ENCODE results near the gene UBA52.

DNA sequence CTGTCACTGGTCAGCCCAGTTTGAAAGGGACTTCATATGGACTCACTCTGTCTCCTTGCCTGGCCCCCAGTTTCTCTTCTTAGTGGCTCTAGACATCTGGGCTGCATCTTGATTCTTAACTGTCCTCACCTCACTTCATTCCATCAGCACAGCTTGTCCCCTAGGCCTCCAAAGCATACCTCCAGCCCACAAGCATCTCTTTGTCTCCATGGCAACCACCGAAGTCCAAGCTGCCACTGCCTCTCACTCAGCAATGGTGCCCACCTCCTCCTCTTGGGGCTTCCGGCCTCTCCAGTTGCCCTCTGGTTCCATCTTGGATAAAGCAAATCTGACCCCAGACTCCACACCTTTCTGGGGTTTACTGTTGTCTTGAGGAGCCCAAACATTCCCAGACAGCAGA, 55.2 kb downstream of the UBA52 start:
- TF ChIP-seq POLR2A (IDR thresholded peaks at IDR 0.05; ENCODE audit: low read depth, low read length) (no peak), PAX5 (IDR thresholded peaks at IDR 0.05; ENCODE audit: insufficient read depth, low read length, severe bottlenecking) (no peak), TAF1 (IDR thresholded peaks at IDR 0.05; ENCODE audit: low read depth, low read length) (no peak), POLR2AphosphoS5 (IDR thresholded peaks at IDR 0.05; ENCODE audit: low read depth, low read length) (no peak), SPI1 (IDR thresholded peaks at IDR 0.05; ENCODE audit: low read depth, low read length) (no peak), POU2F2 (IDR thresholded peaks at IDR 0.05; ENCODE audit: low read depth, low read length) (no peak)
